Endothelial cell of umbilical vein (primary cell): ENCODE data around the gene FBH1. TPM values are rescaled to one million over a fixed set of nuclear protein-coding genes. Genes with fewer than 3 reads are reported as not detected.

ENCODE experiments used
- BruUV-seq: library from RNA; stranded (reverse); fragments of 400-500 nt; replicated peaks from 2 replicates; lab custom pipeline; 2021; lab: Mats Ljungman, UMichigan
- CTCF ChIA-PET: fragments of 300-600, 350-600 bp; sonication (Branson Sonifier 250); formaldehyde crosslinking; loops from one replicate; lab custom pipeline; 2021; ENCODE audit warnings: antibody characterized with exemption, inconsistent platforms; lab: Charles Lee
- POLR2A ChIA-PET: fragments of 300-600, 350-600 bp; sonication (Branson Sonifier 250); formaldehyde crosslinking; loops from one replicate; lab custom pipeline; 2021; ENCODE audit warnings: antibody characterized with exemption, inconsistent platforms; lab: Charles Lee
- DNase-seq: peaks from one replicate; pipeline ENCODE4 v3.0.0-alpha.2; 2011; ENCODE audit warnings: low read depth, low spot score
- FAIRE-seq: peaks from 2 replicates; lab custom pipeline; 2011; peaks lifted over from hg19 to GRCh38; lab: Jason Lieb, UNC
- H2AFZ ChIP-seq: 2 replicates; pipeline ENCODE4 v1.6.0; 2012; ENCODE audit warnings: low read depth, low read length, control low read depth, inconsistent platforms
- H3K27ac ChIP-seq: 2 replicates; pipeline ENCODE4 v1.5.1; 2011; ENCODE audit warnings: low read depth, mild to moderate bottlenecking, control low read depth, low read length, moderate library complexity; ENCODE audit not compliant: insufficient read depth
- H3K27me3 ChIP-seq, 2 experiments: 2 replicates each; pipeline versions ENCODE4 v1.6.0 to v1.6.1; 2011; ENCODE audit warnings: low read length in 2 of 2, mixed read lengths in 1 of 2; ENCODE audit not compliant: control insufficient read depth in 2 of 2, insufficient read depth in 2 of 2
- H3K36me3 ChIP-seq, 2 experiments: 2 replicates in 1 of 2; 3 replicates in 1 of 2; pipeline ENCODE4 v1.5.1; 2011; ENCODE audit warnings: low read length in 2 of 2, mild to moderate bottlenecking in 1 of 2, moderate library complexity in 1 of 2; ENCODE audit not compliant: control insufficient read depth in 2 of 2, insufficient read depth in 2 of 2; ENCODE audit errors: extremely low read depth in 1 of 2
- H3K4me1 ChIP-seq: 3 replicates; pipeline ENCODE4 v1.5.1; 2011; ENCODE audit warnings: mild to moderate bottlenecking, low read length; ENCODE audit not compliant: control insufficient read depth, insufficient read depth; ENCODE audit errors: extremely low read depth
- H3K4me2 ChIP-seq: 2 replicates; pipeline ENCODE4 v1.6.1; 2011; ENCODE audit warnings: low read length, control low read depth, mixed read lengths; ENCODE audit not compliant: insufficient read depth
- H3K4me3 ChIP-seq, 3 experiments: fragments of 200-600 bp in 1 of 3; sonication (generic), shearing (Covaris generic) in 1 of 3; replicated peaks in 1 of 3; 2 replicates each; pipeline ENCODE4 v1.5.1; 2011 to 2016; ENCODE audit warnings: control low read depth in 3 of 3, low read length in 3 of 3, mild to moderate bottlenecking in 2 of 3, inconsistent platforms in 1 of 3, low read depth in 1 of 3, moderate library complexity in 1 of 3; ENCODE audit not compliant: insufficient read depth in 1 of 3
- H3K79me2 ChIP-seq: 2 replicates; pipeline ENCODE4 v1.6.0; 2012; ENCODE audit warnings: low read length, inconsistent platforms; ENCODE audit not compliant: control insufficient read depth, insufficient read depth
- H3K9ac ChIP-seq: replicated peaks from 2 replicates; pipeline ENCODE3; 2011; ENCODE audit warnings: low read length, control low read depth; ENCODE audit not compliant: insufficient read depth; ENCODE audit errors: extremely low read depth
- H3K9me1 ChIP-seq: replicated peaks from 3 replicates; pipeline ENCODE4 v1.6.0; 2011; ENCODE audit warnings: mild to moderate bottlenecking, low read length; ENCODE audit not compliant: control insufficient read depth, insufficient read depth; ENCODE audit errors: extremely low read depth
- H3K9me3 ChIP-seq: replicated peaks from 2 replicates; pipeline ENCODE4 v1.5.1; 2012; ENCODE audit warnings: low read length, inconsistent platforms; ENCODE audit not compliant: control insufficient read depth, insufficient read depth
- H4K20me1 ChIP-seq: replicated peaks from 2 replicates; pipeline ENCODE3; 2011; ENCODE audit warnings: mild to moderate bottlenecking, low read length; ENCODE audit not compliant: control insufficient read depth, insufficient read depth; ENCODE audit errors: extremely low read depth
- EZH2 ChIP-seq: IDR thresholded peaks from 2 replicates; pipeline ENCODE4 v1.6.1; 2012; ENCODE audit warnings: borderline replicate concordance, low read depth, mild to moderate bottlenecking, moderate library complexity, low read length, inconsistent platforms; ENCODE audit not compliant: severe bottlenecking
- FOS ChIP-seq: IDR thresholded peaks from 2 replicates; pipeline ENCODE4 v1.6.1; 2011; ENCODE audit warnings: mild to moderate bottlenecking, low read length, moderate library complexity, borderline replicate concordance; ENCODE audit not compliant: insufficient read depth
- GATA2 ChIP-seq: IDR thresholded peaks from 2 replicates; pipeline ENCODE4 v1.7.0; 2011; ENCODE audit warnings: low read depth, mild to moderate bottlenecking, moderate library complexity, mixed read lengths, low read length; ENCODE audit not compliant: insufficient read length, insufficient read depth
- JUN ChIP-seq: IDR thresholded peaks from 2 replicates; pipeline ENCODE4 v1.6.1; 2011; ENCODE audit warnings: borderline replicate concordance, low read depth; ENCODE audit not compliant: insufficient read length, insufficient read depth
- MYC ChIP-seq: IDR thresholded peaks from one replicate; pipeline ENCODE4 v1.6.1; 2011; ENCODE audit warnings: mild to moderate bottlenecking, low read depth, low read length
- POLR2A ChIP-seq: IDR thresholded peaks from 2 replicates; pipeline ENCODE4 v1.6.1; 2012; ENCODE audit warnings: low read depth, mild to moderate bottlenecking, control low read depth, low read length
- POLR2AphosphoS5 ChIP-seq: IDR thresholded peaks from 2 replicates; pipeline ENCODE4 v1.6.1; 2012; ENCODE audit warnings: low read depth, mild to moderate bottlenecking, control low read depth, low read length, moderate library complexity; ENCODE audit not compliant: insufficient read depth
- dilution Hi-C: fragments of 300-500 bp; cut with MboI; formaldehyde crosslinking; loops from one replicate; pipeline ENCODE4 v1.15.0; 2019; ENCODE audit warnings: low sequenced_read_pairs; ENCODE audit not compliant: extremely low pct_ligation_motif_present
- intact Hi-C: fragments of 100-400 bp; cut with micrococcal nuclease; formaldehyde crosslinking; loops from one replicate; pipeline ENCODE4 v1.10.0; 2022
- polyA plus RNA-seq, 4 experiments: library from polyadenylated mRNA; depleted of rRNA in 3 of 4; stranded (reverse) in 3 of 4; unstranded in 1 of 4; fragments of >200 nt; gene quantifications; 2 replicates each; pipeline versions ENCODE4 v1.2.1 to v1.2.3, GENCODE V29; 2011 to 2012; ENCODE audit warnings: missing spikeins in 1 of 4
- total RNA-seq: library from RNA; stranded (reverse); gene quantifications from 2 replicates; pipeline ENCODE4 v1.2.3, GENCODE V29; 2021
- TF ChIP-seq, protein P1 (sequence below): IDR thresholded peaks from 2 replicates; pipeline ENCODE4 v1.6.1; 2011; ENCODE audit not compliant: insufficient read depth, insufficient read length
- TF ChIP-seq, protein P2 (sequence below), 2 donors: IDR thresholded peaks; 1 replicate in 1 of 2; 2 replicates in 1 of 2; pipeline ENCODE4 v1.5.1; 2011; ENCODE audit warnings: low read length in 2 of 2, mild to moderate bottlenecking in 2 of 2, moderate library complexity in 2 of 2, control low read depth in 1 of 2, inconsistent platforms in 1 of 2, low read depth in 1 of 2; ENCODE audit not compliant: insufficient read depth in 1 of 2; ENCODE audit errors: extremely low read depth in 1 of 2

Gene FBH1
- total and polyA plus RNA-seq, 2 donors (not counting 3 experiments of a cell fraction or from before 2014, with no cell fraction given): 71.4 to 97.0 TPM

DNA sequence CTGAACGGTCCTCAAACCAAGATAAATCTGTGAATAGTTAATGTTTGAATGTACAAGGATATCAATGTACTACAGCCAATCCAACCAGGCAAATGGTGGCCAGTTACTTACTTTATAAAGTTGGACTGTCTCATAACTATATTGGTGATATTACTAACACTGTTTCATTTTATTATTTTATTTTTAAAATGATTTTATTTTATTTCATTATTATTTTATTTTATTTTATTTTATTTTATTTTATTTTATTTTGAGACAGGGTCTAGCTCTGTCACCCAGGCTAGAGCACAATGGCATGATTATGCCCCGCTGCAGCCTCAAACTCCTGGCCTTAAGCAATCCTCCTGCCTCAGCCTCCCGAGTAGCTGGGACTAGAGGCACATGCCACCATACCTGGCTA is 80.5 kb downstream of the FBH1 start:
- DNase-seq (no peak), FAIRE-seq (no peak)
- H3K4me3 ChIP-seq: no peak overlapping the region
- H3K36me3 ChIP-seq: peaks cover 0 to 2% of the 10 kb centered on the region in 2 experiments
- dilution Hi-C loops (loop anchor here (25.0 kb wide), 1 partner anchor 117 kb away; the partner anchor contains the start of gene RBM17), intact Hi-C loops (loop anchor here (2.0 to 10.0 kb wide), 4 partner anchors 114 to 754 kb away; partner anchors contain the start of genes GDI2 and RBM17)
- H3K4me2 ChIP-seq: peak overlapping the region; percentile 78
- peak overlapping the region; percentile 22 for H3K9ac ChIP-seq
- H3K27ac ChIP-seq: peak overlapping the region; percentile 88
- H3K4me1 ChIP-seq: peaks cover 31% of the 10 kb centered on the region
- POLR2A ChIA-PET: interaction anchor here (1.0 kb wide), 1 partner anchor 232 kb away, joined by 3 read pairs; the partner anchor contains the start of gene PFKFB3
- BruUV-seq: no TSS peak
- no peaks in the 10 kb centered on the region for H3K27me3 ChIP-seq
- peaks cover 38% of the 10 kb centered on the region for H3K79me2 ChIP-seq
- H2AFZ ChIP-seq: no peak overlapping the region
- no peaks in the 10 kb centered on the region for H3K9me1 ChIP-seq
- CTCF ChIA-PET: interaction anchor here (1.3 to 2.4 kb wide), 5 partner anchors 10 to 119 kb away, joined by 4 to 10 read pairs (median 5); partner anchors contain the start of gene RBM17
- no peaks in the 10 kb centered on the region for H3K9me3 ChIP-seq
- no peaks in the 10 kb centered on the region for H4K20me1 ChIP-seq
- no peak for TF ChIP-seq MYC
- TF ChIP-seq POLR2AphosphoS5: no peak
- TF ChIP-seq, protein P1, sequence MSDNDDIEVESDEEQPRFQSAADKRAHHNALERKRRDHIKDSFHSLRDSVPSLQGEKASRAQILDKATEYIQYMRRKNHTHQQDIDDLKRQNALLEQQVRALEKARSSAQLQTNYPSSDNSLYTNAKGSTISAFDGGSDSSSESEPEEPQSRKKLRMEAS: no peak
- TF ChIP-seq JUN: no peak
- TF ChIP-seq, protein P2, sequence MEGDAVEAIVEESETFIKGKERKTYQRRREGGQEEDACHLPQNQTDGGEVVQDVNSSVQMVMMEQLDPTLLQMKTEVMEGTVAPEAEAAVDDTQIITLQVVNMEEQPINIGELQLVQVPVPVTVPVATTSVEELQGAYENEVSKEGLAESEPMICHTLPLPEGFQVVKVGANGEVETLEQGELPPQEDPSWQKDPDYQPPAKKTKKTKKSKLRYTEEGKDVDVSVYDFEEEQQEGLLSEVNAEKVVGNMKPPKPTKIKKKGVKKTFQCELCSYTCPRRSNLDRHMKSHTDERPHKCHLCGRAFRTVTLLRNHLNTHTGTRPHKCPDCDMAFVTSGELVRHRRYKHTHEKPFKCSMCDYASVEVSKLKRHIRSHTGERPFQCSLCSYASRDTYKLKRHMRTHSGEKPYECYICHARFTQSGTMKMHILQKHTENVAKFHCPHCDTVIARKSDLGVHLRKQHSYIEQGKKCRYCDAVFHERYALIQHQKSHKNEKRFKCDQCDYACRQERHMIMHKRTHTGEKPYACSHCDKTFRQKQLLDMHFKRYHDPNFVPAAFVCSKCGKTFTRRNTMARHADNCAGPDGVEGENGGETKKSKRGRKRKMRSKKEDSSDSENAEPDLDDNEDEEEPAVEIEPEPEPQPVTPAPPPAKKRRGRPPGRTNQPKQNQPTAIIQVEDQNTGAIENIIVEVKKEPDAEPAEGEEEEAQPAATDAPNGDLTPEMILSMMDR (IDR thresholded peaks at IDR 0.05; ENCODE audit: extremely low read depth in 1 of 2, insufficient read depth in 1 of 2, low read depth in 1 of 2, low read length in 2 of 2): no peak
- no peak for TF ChIP-seq POLR2A
- no peak for TF ChIP-seq GATA2
- TF ChIP-seq FOS: no peak
- TF ChIP-seq EZH2: no peak
